Measurements from ENCODE around the gene CCZ1.

CCZ1 gene

DNA sequence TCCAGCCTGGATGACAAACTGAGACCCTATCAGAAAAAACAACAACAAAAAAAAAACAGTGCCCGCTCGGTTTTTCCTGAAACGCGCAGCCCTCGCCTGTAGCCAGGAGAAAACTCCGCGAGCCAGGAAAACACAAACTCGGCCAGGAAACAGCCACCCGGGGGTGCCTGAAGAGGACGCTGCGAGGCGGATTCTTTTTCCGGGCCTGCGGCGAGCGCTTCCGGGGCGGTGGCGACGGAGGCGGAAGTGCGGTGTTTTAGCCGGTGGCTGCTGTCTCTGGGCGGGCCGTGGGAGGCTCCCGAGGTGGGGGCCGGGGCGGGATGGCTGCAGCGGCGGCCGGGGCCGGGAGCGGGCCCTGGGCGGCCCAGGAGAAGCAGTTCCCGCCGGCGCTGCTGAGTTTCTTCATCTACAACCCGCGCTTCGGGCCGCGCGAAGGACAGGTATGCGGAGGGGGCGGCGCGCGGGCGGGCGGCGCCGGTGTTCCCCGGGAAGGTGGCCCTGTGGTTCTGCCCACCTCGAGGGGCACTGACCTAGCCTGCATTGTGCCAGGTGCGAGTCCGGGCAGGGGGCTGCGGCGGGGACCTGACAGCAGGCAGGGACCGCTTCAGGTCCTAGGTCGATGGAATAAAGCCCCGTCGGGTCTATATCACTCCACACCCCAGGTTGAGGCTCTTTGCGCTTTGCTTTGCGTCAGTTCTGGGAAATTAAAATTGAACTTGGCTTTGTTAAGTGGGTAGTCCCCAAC lies at the start of gene CCZ1:
TSS of gene CCZ1 (plus strand) at position 254 of the 745 bp plus-strand sequence. CDS start at position 321, 67 bp downstream.
- peak; percentile 35; the same call in 1 of the 2 replicates for TF ChIP-seq TAF1 (IDR thresholded peaks at IDR 0.05; ENCODE audit: low read depth)

DNA sequence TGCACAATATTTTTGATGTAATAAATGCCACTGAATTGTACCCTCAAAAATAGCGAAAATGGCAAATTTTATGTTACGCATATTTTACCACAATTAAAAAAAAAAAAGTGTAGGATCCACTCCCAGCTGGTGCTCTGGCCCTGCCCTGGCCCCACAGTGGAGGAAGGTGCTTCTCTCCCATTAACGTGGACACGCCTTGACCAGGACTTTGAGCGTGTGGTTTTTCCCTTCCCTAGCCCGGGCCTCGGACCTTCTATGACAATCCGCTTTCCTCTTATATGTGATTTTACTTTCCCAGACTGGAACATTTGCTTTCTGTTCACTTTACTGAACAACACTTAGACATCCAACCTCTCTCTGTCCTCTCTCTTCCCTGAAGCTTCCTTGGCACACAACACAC lies 47.6 kb upstream of the CCZ1 start:
- TF ChIP-seq TAF1 (IDR thresholded peaks at IDR 0.05; ENCODE audit: low read depth) (no peak), ZBTB7A (IDR thresholded peaks at IDR 0.05; ENCODE audit: low read depth) (no peak), YY1 (IDR thresholded peaks at IDR 0.05; ENCODE audit: low read depth) (no peak), CREB1 (IDR thresholded peaks at IDR 0.05; ENCODE audit: low read depth) (no peak), FOXM1 (IDR thresholded peaks at IDR 0.05; ENCODE audit: borderline replicate concordance, low read depth) (no peak), RAD21 (IDR thresholded peaks at IDR 0.05; ENCODE audit: low read depth) (no peak), TEAD4 (IDR thresholded peaks at IDR 0.05) (no peak), TCF12 (IDR thresholded peaks at IDR 0.05; ENCODE audit: low read depth) (no peak), EP300 (IDR thresholded peaks at IDR 0.05; ENCODE audit: borderline replicate concordance) (no peak), EGR1 (IDR thresholded peaks at IDR 0.05) (no peak)
- TF ChIP-seq, protein P1, sequence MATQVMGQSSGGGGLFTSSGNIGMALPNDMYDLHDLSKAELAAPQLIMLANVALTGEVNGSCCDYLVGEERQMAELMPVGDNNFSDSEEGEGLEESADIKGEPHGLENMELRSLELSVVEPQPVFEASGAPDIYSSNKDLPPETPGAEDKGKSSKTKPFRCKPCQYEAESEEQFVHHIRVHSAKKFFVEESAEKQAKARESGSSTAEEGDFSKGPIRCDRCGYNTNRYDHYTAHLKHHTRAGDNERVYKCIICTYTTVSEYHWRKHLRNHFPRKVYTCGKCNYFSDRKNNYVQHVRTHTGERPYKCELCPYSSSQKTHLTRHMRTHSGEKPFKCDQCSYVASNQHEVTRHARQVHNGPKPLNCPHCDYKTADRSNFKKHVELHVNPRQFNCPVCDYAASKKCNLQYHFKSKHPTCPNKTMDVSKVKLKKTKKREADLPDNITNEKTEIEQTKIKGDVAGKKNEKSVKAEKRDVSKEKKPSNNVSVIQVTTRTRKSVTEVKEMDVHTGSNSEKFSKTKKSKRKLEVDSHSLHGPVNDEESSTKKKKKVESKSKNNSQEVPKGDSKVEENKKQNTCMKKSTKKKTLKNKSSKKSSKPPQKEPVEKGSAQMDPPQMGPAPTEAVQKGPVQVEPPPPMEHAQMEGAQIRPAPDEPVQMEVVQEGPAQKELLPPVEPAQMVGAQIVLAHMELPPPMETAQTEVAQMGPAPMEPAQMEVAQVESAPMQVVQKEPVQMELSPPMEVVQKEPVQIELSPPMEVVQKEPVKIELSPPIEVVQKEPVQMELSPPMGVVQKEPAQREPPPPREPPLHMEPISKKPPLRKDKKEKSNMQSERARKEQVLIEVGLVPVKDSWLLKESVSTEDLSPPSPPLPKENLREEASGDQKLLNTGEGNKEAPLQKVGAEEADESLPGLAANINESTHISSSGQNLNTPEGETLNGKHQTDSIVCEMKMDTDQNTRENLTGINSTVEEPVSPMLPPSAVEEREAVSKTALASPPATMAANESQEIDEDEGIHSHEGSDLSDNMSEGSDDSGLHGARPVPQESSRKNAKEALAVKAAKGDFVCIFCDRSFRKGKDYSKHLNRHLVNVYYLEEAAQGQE (IDR thresholded peaks at IDR 0.05; ENCODE audit: low read depth): no peak
- TF ChIP-seq, protein P2, sequence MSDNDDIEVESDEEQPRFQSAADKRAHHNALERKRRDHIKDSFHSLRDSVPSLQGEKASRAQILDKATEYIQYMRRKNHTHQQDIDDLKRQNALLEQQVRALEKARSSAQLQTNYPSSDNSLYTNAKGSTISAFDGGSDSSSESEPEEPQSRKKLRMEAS (IDR thresholded peaks at IDR 0.05): no peak

DNA sequence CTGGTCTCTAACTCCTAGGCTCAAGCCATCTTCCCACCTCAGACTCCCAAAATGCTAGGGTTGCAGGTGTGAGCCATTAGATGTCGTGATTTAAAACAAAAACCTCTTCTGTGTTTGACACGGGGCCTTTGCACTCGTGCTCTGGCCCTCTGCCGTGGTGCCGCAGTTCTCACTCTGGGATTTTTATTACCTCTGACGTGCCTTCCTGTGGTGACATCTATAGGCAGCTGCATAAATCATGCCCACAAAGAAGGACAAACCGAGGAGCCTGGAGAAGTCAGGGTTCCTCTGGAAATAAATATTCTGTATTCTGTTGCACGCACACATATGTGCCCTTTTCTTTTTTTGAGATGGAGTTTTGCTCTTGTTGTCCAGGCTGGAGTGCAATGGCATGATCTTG lies 43.8 kb upstream of the CCZ1 start:
- TF ChIP-seq FOXM1 (IDR thresholded peaks at IDR 0.05; ENCODE audit: borderline replicate concordance, low read depth): no peak
- TF ChIP-seq NFIC (IDR thresholded peaks at IDR 0.05): no peak
- TF ChIP-seq RAD21 (IDR thresholded peaks at IDR 0.05; ENCODE audit: low read depth): no peak
- TF ChIP-seq YY1 (IDR thresholded peaks at IDR 0.05; ENCODE audit: low read depth): no peak
- TF ChIP-seq CREB1 (IDR thresholded peaks at IDR 0.05; ENCODE audit: low read depth): no peak
- TF ChIP-seq, protein P3, sequence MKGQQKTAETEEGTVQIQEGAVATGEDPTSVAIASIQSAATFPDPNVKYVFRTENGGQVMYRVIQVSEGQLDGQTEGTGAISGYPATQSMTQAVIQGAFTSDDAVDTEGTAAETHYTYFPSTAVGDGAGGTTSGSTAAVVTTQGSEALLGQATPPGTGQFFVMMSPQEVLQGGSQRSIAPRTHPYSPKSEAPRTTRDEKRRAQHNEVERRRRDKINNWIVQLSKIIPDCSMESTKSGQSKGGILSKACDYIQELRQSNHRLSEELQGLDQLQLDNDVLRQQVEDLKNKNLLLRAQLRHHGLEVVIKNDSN (IDR thresholded peaks at IDR 0.05): no peak
- TF ChIP-seq EP300 (IDR thresholded peaks at IDR 0.05; ENCODE audit: borderline replicate concordance): no peak
- TF ChIP-seq, protein P2 (IDR thresholded peaks at IDR 0.05): no peak
- no peak for TF ChIP-seq CEBPB (IDR thresholded peaks at IDR 0.05)
- TF ChIP-seq TEAD4 (IDR thresholded peaks at IDR 0.05): no peak
- no peak for TF ChIP-seq EGR1 (IDR thresholded peaks at IDR 0.05)
- no peak for TF ChIP-seq TAF1 (IDR thresholded peaks at IDR 0.05; ENCODE audit: low read depth)
- no peak for TF ChIP-seq TCF12 (IDR thresholded peaks at IDR 0.05; ENCODE audit: low read depth)
- TF ChIP-seq, protein P1 (IDR thresholded peaks at IDR 0.05; ENCODE audit: low read depth): no peak

DNA sequence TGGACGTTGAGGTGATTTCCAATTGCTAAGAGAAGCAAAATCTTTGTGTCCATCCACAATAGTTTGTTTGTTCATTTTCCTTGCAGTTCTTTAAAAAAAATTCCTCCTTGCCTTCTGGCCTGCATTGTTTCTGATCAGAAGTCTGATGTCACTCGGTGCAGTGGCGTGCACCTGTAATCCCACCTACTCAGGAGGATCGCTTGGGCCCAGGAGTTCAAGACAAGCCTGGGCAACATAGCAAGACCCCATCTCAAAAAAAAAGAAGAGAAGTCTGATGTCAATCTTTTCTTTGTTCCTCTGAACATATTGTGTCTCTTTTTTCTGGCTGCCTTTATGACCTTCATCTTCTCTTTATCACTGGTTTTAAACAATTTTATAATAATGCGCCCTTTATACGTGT lies 31.5 kb upstream of the CCZ1 start:
- TF ChIP-seq TCF12 (IDR thresholded peaks at IDR 0.05; ENCODE audit: low read depth): no peak
- TF ChIP-seq YY1 (IDR thresholded peaks at IDR 0.05; ENCODE audit: low read depth): no peak
- TF ChIP-seq TAF1 (IDR thresholded peaks at IDR 0.05; ENCODE audit: low read depth): no peak
- TF ChIP-seq, protein P1 (IDR thresholded peaks at IDR 0.05; ENCODE audit: low read depth): no peak

DNA sequence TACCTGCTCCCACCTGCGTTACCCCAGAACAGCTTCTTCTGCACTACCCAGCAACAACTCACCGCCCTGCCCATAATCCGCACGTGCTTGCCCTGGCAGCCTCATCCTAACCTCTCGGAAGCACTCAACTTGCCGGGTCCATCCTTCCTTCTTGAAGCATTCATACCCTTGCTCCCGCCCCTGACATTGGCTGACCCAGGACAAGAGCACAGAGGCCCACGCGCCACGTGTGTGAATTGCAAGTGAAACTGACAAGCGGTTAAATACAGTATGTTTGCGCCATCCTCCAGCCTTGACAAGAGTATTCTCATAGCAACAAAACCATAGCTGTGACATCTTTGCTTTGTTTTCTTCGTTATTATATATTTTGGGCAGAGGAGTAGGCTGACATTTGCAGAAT lies 28.8 kb upstream of the CCZ1 start:
- TF ChIP-seq YY1 (IDR thresholded peaks at IDR 0.05; ENCODE audit: low read depth): no peak
- TF ChIP-seq CREB1 (IDR thresholded peaks at IDR 0.05; ENCODE audit: low read depth): no peak
- TF ChIP-seq, protein P1 (IDR thresholded peaks at IDR 0.05; ENCODE audit: low read depth): no peak
- TF ChIP-seq, protein P2 (IDR thresholded peaks at IDR 0.05): no peak
- TF ChIP-seq ZBTB7A (IDR thresholded peaks at IDR 0.05; ENCODE audit: low read depth): no peak
- TF ChIP-seq CEBPB (IDR thresholded peaks at IDR 0.05): no peak
- TF ChIP-seq EP300 (IDR thresholded peaks at IDR 0.05; ENCODE audit: borderline replicate concordance): no peak
- TF ChIP-seq, protein P3 (IDR thresholded peaks at IDR 0.05): no peak
- no peak for TF ChIP-seq EGR1 (IDR thresholded peaks at IDR 0.05)

Data from Ishikawa (cell line).